ENCODE data around the gene MAPK1.
"Not testable (repeated sequence)": the region's sequence is repeated elsewhere in the genome, so short reads cannot be mapped to it uniquely, and the experiment has no call there.

The MAPK1 gene

GRCh38 chr22:21731503-21731902 is 135.9 kb downstream of the MAPK1 start:
- Mint-ChIP-seq H3K4me3 (no peak overlapping the region), H3K36me3 (no peaks in the 10 kb centered on the region), H3K27ac (no peak overlapping the region), H3K27me3 (no peaks in the 10 kb centered on the region), H3K9me3 (ENCODE audit: low read depth) (no peaks in the 10 kb centered on the region), H3K4me1 (ENCODE audit: low read depth) (peaks cover 13% of the 10 kb centered on the region)

DNA sequence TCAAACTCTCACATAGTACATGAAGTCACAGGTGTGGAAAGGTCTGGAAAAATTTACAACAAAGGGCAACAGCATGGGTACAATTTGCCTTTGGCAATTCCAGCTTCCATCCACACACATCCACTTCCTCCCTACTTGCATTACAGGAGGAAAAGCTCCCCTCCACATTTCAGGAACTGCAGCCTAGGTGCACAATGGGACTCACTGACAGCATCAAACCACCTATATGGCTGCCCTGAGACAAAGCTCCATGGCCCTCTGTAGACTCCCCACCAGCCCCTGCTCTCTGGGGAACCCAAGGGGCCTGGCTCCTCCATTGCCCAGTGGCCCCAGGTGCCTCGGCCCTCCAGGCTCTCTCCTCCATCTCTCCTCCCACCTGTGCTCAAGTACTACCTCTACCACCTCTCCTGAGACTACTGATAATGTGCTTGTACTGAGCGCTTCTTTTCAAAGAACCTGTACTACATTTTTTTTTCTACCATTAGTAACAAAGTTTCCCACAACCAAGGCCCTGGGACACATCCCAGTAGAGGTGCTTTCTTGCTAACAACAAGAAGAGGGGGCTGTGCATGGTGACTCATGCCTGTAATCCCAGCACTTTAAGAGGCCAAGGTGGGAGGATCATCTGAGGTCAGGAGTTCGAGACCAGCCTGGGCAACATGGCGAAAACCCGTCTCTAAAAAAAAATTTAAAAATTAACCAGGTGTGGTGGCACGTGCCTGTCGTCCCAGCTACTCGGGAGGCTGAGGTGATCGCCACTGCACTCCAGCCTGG is 136.7 kb downstream of the MAPK1 start:
- no peak overlapping the region for H3K4me3 Mint-ChIP-seq
- H3K9me3 Mint-ChIP-seq (ENCODE audit: low read depth): no peaks in the 10 kb centered on the region
- peaks cover 13% of the 10 kb centered on the region for H3K4me1 Mint-ChIP-seq (ENCODE audit: low read depth)
- H3K36me3 Mint-ChIP-seq: no peaks in the 10 kb centered on the region
- no peaks in the 10 kb centered on the region for H3K27me3 Mint-ChIP-seq
- H3K27ac Mint-ChIP-seq: no peak overlapping the region

DNA sequence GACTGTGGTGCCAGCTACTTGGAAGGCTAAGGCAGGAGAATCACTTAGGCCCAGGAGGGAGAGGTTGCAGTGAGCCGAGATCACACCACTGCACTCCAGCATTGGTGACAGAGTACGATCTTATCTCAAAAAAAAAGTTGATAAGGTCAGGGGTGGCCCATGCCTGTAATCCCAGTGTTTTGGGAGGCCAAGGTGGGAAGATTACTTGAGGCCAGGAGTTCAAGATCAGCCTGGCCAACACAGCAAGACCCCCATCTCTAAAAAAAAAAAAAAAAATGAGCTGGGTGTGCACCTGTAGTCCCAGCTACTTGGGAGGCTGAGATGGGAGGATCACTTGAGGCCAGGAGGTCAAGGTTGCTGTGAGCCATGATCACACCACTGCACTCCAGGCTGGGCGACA is 138.3 kb downstream of the MAPK1 start:
- not testable (repeated sequence) for H3K36me3 Mint-ChIP-seq; H3K27ac Mint-ChIP-seq; H3K27me3 Mint-ChIP-seq; H3K4me1 Mint-ChIP-seq (ENCODE audit: low read depth); H3K9me3 Mint-ChIP-seq (ENCODE audit: low read depth); H3K4me3 Mint-ChIP-seq

- H3K36me3 Mint-ChIP-seq: no peaks in the 10 kb centered on the region
- no peaks in the 10 kb centered on the region for H3K9me3 Mint-ChIP-seq (ENCODE audit: low read depth)
- no peaks in the 10 kb centered on the region for H3K27me3 Mint-ChIP-seq
- H3K4me1 Mint-ChIP-seq (ENCODE audit: low read depth): peaks cover 3% of the 10 kb centered on the region
- H3K27ac Mint-ChIP-seq: no peak overlapping the region
- no peak overlapping the region for H3K4me3 Mint-ChIP-seq
Measured at GRCh38 chr22:21728270-21728669, 139.2 kb downstream of the MAPK1 start.

- H3K9me3 Mint-ChIP-seq (ENCODE audit: low read depth): no peaks in the 10 kb centered on the region
- peaks cover 3% of the 10 kb centered on the region for H3K4me1 Mint-ChIP-seq (ENCODE audit: low read depth)
- H3K36me3 Mint-ChIP-seq: no peaks in the 10 kb centered on the region
- H3K4me3 Mint-ChIP-seq: no peak overlapping the region
- H3K27me3 Mint-ChIP-seq: no peaks in the 10 kb centered on the region
- H3K27ac Mint-ChIP-seq: no peak overlapping the region
Measured at GRCh38 chr22:21727768-21728167, 139.7 kb downstream of the MAPK1 start.

GRCh38 chr22:21727159-21727558 is 140.3 kb downstream of the MAPK1 start:
- no peak overlapping the region for H3K27ac Mint-ChIP-seq
- no peaks in the 10 kb centered on the region for H3K9me3 Mint-ChIP-seq (ENCODE audit: low read depth)
- no peak overlapping the region for H3K4me3 Mint-ChIP-seq
- H3K27me3 Mint-ChIP-seq: no peaks in the 10 kb centered on the region
- no peaks in the 10 kb centered on the region for H3K36me3 Mint-ChIP-seq
- peaks cover 3% of the 10 kb centered on the region for H3K4me1 Mint-ChIP-seq (ENCODE audit: low read depth)

DNA sequence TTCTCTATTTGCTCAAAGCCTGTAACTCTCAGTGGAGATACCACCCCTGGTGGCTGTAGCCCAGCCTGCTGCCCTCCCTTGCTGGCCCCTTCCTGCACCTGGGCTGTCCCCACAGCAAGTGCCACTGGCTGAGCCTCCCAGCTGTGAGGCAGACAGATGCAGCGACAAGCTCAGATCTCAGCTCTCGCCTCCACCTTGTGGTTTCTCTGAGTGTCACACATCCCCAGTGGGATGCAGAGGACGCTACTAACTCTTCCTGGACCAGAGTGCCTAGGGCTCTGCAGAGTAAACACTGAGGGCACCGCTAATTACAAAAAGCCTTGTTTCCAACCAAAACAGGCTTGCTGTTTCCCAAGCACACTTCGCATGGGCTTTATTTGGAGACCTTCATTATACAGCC is 140.8 kb downstream of the MAPK1 start:
- no peak overlapping the region for H3K27ac Mint-ChIP-seq
- H3K27me3 Mint-ChIP-seq: no peaks in the 10 kb centered on the region
- no peak overlapping the region for H3K4me3 Mint-ChIP-seq
- H3K9me3 Mint-ChIP-seq (ENCODE audit: low read depth): no peaks in the 10 kb centered on the region
- no peaks in the 10 kb centered on the region for H3K36me3 Mint-ChIP-seq
- peaks cover 3% of the 10 kb centered on the region for H3K4me1 Mint-ChIP-seq (ENCODE audit: low read depth)

GRCh38 chr22:21725956-21726649 is 141.3 kb downstream of the MAPK1 start:
- Mint-ChIP-seq H3K27me3 (no peaks in the 10 kb centered on the region), H3K4me1 (ENCODE audit: low read depth) (peaks cover 3% of the 10 kb centered on the region), H3K27ac (no peak overlapping the region), H3K36me3 (no peaks in the 10 kb centered on the region), H3K4me3 (no peak overlapping the region), H3K9me3 (ENCODE audit: low read depth) (no peaks in the 10 kb centered on the region)

GRCh38 chr22:21724496-21724895 is 142.9 kb downstream of the MAPK1 start:
- not testable (repeated sequence) for H3K4me3 Mint-ChIP-seq; H3K4me1 Mint-ChIP-seq (ENCODE audit: low read depth); H3K27me3 Mint-ChIP-seq; H3K9me3 Mint-ChIP-seq (ENCODE audit: low read depth); H3K36me3 Mint-ChIP-seq; H3K27ac Mint-ChIP-seq

GRCh38 chr22:21721195-21721852 is 146.1 kb downstream of the MAPK1 start:
- H3K4me1 Mint-ChIP-seq (ENCODE audit: low read depth); H3K36me3 Mint-ChIP-seq; H3K27ac Mint-ChIP-seq; H3K4me3 Mint-ChIP-seq; H3K27me3 Mint-ChIP-seq; H3K9me3 Mint-ChIP-seq (ENCODE audit: low read depth): not testable (repeated sequence)

GRCh38 chr22:21720191-21720859 is 147.1 kb downstream of the MAPK1 start:
- H3K27me3 Mint-ChIP-seq; H3K4me3 Mint-ChIP-seq; H3K27ac Mint-ChIP-seq; H3K9me3 Mint-ChIP-seq (ENCODE audit: low read depth); H3K36me3 Mint-ChIP-seq; H3K4me1 Mint-ChIP-seq (ENCODE audit: low read depth): not testable (repeated sequence)

DNA sequence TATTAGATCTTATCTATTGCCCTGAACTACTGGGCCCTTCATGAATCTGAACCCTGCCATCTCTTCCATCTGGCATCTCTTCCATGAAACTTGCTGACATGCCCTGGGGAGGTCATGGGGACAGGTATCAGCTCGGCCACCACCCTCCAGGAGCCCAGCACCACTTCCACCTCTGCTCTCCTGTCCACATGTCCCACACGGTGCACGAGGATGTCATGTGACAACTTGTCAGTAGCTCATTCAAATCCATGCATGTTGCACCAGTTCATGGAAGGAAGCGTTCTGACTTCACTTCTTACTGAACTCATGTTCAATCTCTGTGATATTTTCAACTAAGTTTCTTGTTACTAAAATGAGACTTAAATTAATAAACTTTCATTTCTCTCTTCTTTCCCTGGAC is 148.4 kb downstream of the MAPK1 start:
- no peaks in the 10 kb centered on the region for H3K9me3 Mint-ChIP-seq (ENCODE audit: low read depth)
- no peaks in the 10 kb centered on the region for H3K27me3 Mint-ChIP-seq
- H3K4me1 Mint-ChIP-seq (ENCODE audit: low read depth): no peaks in the 10 kb centered on the region
- no peaks in the 10 kb centered on the region for H3K36me3 Mint-ChIP-seq
- no peak overlapping the region for H3K4me3 Mint-ChIP-seq
- no peak overlapping the region for H3K27ac Mint-ChIP-seq

DNA sequence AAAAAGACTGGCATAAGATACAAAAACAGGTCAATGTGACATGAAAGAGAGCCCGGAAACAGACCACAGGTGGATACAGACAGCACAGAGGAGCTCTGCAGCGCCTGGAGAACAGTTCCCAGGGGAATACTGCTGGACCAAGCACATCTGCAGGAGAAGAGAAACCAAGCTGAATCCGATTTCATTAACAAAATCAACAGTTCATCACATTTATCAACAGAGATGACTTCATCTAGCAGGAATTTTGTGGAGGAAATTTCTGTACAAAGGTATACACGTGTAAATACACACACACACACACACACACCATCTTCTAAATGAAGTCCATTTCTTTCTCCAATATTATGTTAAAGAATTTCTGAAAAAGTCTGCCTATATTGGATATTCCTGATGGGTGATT is 148.9 kb downstream of the MAPK1 start:
- no peak overlapping the region for H3K4me3 Mint-ChIP-seq
- H3K27ac Mint-ChIP-seq: no peak overlapping the region
- H3K36me3 Mint-ChIP-seq: no peaks in the 10 kb centered on the region
- no peaks in the 10 kb centered on the region for H3K27me3 Mint-ChIP-seq
- H3K9me3 Mint-ChIP-seq (ENCODE audit: low read depth): no peaks in the 10 kb centered on the region
- H3K4me1 Mint-ChIP-seq (ENCODE audit: low read depth): peaks cover under 1% of the 10 kb centered on the region

DNA sequence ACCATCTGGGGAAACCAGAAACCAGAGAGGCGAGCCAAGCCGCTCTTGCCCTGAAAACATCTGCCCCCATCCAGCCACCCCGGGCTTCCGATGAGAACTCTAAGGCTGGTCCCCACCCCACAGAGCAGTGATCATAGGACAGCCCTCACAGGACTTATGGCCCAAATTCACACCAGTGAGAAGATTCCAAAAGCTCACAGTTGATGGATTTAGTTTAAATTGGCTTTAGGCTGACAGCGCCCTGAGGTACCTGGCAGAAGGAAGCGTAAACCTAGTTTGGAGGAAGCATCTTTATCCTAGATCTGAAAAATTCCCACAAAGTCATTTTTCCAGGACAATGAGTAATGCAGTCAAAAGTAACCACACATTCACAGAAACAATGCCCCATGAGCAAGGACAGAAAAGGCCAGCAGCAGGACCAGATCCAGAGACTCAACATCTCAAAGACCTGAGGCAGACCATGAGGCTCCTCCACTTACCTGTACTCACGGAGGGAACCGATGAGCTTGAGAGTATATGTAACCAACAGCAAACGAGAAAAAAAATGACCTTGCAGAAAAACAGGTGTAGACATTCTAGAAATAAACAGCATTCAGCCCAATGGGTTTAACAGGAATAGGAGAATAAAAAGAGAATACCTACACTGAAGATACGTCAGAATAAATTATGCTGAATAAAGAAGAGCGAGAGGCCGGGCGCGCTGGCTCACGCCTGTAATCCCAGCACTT is 150.9 kb downstream of the MAPK1 start:
- not testable (repeated sequence) for H3K27ac Mint-ChIP-seq; H3K9me3 Mint-ChIP-seq (ENCODE audit: low read depth); H3K27me3 Mint-ChIP-seq; H3K4me1 Mint-ChIP-seq (ENCODE audit: low read depth); H3K36me3 Mint-ChIP-seq; H3K4me3 Mint-ChIP-seq

GRCh38 chr22:21714786-21715185 is 152.7 kb downstream of the MAPK1 start:
- Mint-ChIP-seq H3K27me3 (no peaks in the 10 kb centered on the region), H3K9me3 (ENCODE audit: low read depth) (no peaks in the 10 kb centered on the region), H3K4me1 (ENCODE audit: low read depth) (peaks cover 5% of the 10 kb centered on the region), H3K27ac (no peak overlapping the region), H3K4me3 (no peak overlapping the region), H3K36me3 (no peaks in the 10 kb centered on the region)

Measured in activated naive CD8-positive, alpha-beta T cell (primary cell).